Transverse colon (tissue), 3 donors: ENCODE results near the gene NR2F1-AS1.

Experiments
- CTCF ChIP-seq, 5 experiments: fragments of 200-600 bp in 3 of 5; fragments of 450-650 bp in 2 of 5; sonication (generic) in 3 of 5; IDR thresholded peaks; 1 replicate in 2 of 5; 2 replicates in 3 of 5; pipeline ENCODE4 v1.5.1; 2016 to 2017; ENCODE audit warnings: antibody characterized with exemption in 5 of 5, inconsistent platforms in 3 of 5, mild to moderate bottlenecking in 2 of 5, moderate library complexity in 1 of 5
- EP300 ChIP-seq: sonication (generic); formaldehyde crosslinking; IDR thresholded peaks from one replicate; pipeline ENCODE4 v1.6.1; 2017; ENCODE audit warnings: antibody characterized with exemption, low read depth

- TF ChIP-seq CTCF (IDR thresholded peaks at IDR 0.05) (no peak), EP300 (no peak)
These were observed 18.0 kb upstream of the NR2F1-AS1 start for GRCh38 chr5:93599001-93599379.
